ENCODE data around the gene PRKCSH. TPM values are rescaled to one million over a fixed set of nuclear protein-coding genes. Genes with fewer than 3 reads are reported as not detected.

The PRKCSH gene
- total RNA-seq, 1 donor from 2014 or later, result 403 TPM

- no peak for DNase-seq (ENCODE audit: extremely low spot score, unreplicated experiment)
- no peak for TF ChIP-seq CTCF (conservative IDR thresholded peaks at IDR 0.05)
- H3K36me3 Mint-ChIP-seq, result no peaks in the 10 kb centered on the region
- no peak overlapping the region for H3K4me3 Mint-ChIP-seq
- H3K27ac Mint-ChIP-seq, result no peak overlapping the region
- H3K4me1 Mint-ChIP-seq (ENCODE audit: unreplicated experiment), result no peaks in the 10 kb centered on the region
- no peaks in the 10 kb centered on the region for H3K9me3 Mint-ChIP-seq
- H3K27me3 Mint-ChIP-seq, result peaks cover 39% of the 10 kb centered on the region
These were observed 40.4 kb downstream of the PRKCSH start for GRCh38 chr19:11475861-11476260.

DNA sequence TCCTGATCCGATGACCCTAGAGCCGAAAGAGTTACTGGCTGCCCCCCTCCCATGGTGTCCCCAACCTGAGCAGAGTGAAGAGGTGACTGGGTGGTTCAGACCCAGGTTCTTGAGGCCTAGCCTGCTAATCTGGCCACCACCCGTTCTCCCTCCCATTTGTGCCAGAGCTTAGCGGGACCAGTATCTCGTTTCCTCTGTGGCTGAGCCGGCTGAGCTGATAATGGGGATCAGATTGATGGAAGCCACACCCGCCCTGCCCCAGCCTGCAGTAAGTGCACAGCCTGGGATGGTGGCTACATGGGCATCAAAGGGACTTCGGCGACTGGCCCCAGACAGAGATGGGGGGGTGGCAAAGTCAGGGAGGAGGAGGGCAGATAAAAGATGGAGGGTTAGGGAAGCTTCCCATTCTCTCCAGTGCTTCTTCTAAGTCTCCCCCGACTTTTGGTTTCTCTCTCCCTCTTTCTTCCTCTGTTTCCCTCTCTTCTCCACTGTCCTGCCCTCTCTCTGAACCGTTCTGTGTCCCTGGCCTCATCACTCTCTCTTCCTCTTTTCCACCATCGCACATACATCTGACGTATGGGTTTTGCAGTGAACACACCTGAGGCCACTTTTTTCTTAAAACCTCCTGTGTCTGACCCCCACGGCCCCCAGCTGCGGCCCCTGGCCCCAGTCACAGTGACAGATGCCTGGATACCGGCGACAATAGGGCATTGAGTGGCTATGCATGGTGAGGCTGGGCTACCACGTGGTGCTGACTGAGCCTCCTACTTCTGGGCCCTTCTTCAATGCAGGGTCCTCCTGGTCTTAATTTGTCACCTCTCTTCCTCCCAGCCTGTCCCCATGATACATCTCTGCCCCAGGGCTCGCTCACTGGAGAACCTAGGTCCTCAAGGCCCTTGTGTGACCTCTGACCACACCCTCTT lies 43.0 kb downstream of the PRKCSH start:
- no peak overlapping the region for H3K27ac Mint-ChIP-seq
- H3K4me1 Mint-ChIP-seq (ENCODE audit: unreplicated experiment), result peaks cover 4% of the 10 kb centered on the region
- TF ChIP-seq CTCF (conservative IDR thresholded peaks at IDR 0.05), result no peak
- H3K36me3 Mint-ChIP-seq, result no peaks in the 10 kb centered on the region
- H3K27me3 Mint-ChIP-seq, result peaks cover 55% of the 10 kb centered on the region
- no peak overlapping the region for H3K4me3 Mint-ChIP-seq
- H3K9me3 Mint-ChIP-seq, result no peaks in the 10 kb centered on the region
- DNase-seq (ENCODE audit: extremely low spot score, unreplicated experiment), result no peak

- DNase-seq (ENCODE audit: extremely low spot score, unreplicated experiment), result no peak
- Mint-ChIP-seq H3K4me1 (ENCODE audit: unreplicated experiment) (peaks cover 4% of the 10 kb centered on the region), H3K36me3 (no peaks in the 10 kb centered on the region), H3K4me3 (peak overlapping the region; percentile 57), H3K27ac (no peak overlapping the region), H3K9me3 (no peaks in the 10 kb centered on the region), H3K27me3 (peaks cover 55% of the 10 kb centered on the region)
- no peak for TF ChIP-seq CTCF (conservative IDR thresholded peaks at IDR 0.05)
These were observed 43.9 kb downstream of the PRKCSH start for GRCh38 chr19:11479090-11479897.

GRCh38 chr19:11479898-11480714 lies 44.7 kb downstream of the PRKCSH start:
- no peak overlapping the region for H3K4me3 Mint-ChIP-seq
- no peak for TF ChIP-seq CTCF (conservative IDR thresholded peaks at IDR 0.05)

More at GRCh38 chr19:11479898-11480714, 44.7 kb downstream of the PRKCSH start:
- no peak for DNase-seq (ENCODE audit: extremely low spot score, unreplicated experiment)
- H3K27ac Mint-ChIP-seq, result no peak overlapping the region
- peaks cover 2% of the 10 kb centered on the region for H3K36me3 Mint-ChIP-seq
- no peaks in the 10 kb centered on the region for H3K9me3 Mint-ChIP-seq
- peaks cover 4% of the 10 kb centered on the region for H3K4me1 Mint-ChIP-seq (ENCODE audit: unreplicated experiment)
- H3K27me3 Mint-ChIP-seq, result peaks cover 55% of the 10 kb centered on the region
